ENCODE results near the gene CKAP4.

CKAP4 gene

DNA sequence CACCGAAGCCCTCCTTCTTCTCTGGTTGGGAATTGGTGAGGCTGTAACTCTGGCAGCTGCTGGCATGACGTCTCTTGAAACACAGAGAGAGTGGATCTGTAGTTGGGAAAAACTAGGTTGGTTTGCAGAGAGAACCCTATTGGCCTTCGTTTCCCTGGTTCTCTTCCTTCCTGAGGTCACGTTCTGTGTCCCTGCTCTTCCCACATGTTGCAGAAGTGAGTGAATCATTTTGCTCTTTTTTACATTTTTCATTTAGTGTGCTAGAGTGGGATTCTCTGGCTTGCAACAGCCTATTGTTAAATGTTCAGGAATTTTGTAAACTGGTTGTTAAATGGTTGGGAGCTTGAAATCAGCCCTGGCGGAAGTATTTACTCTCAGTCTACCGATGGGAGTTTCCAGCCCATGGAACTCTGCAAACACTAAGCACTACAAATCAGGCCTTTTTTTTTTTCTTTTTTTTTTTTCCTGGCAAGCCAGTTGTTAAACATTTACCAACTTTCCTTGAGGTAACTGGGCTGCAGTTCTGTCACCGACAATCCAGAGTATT lies 26.8 kb upstream of the CKAP4 start:
- TF ChIP-seq, protein P1, sequence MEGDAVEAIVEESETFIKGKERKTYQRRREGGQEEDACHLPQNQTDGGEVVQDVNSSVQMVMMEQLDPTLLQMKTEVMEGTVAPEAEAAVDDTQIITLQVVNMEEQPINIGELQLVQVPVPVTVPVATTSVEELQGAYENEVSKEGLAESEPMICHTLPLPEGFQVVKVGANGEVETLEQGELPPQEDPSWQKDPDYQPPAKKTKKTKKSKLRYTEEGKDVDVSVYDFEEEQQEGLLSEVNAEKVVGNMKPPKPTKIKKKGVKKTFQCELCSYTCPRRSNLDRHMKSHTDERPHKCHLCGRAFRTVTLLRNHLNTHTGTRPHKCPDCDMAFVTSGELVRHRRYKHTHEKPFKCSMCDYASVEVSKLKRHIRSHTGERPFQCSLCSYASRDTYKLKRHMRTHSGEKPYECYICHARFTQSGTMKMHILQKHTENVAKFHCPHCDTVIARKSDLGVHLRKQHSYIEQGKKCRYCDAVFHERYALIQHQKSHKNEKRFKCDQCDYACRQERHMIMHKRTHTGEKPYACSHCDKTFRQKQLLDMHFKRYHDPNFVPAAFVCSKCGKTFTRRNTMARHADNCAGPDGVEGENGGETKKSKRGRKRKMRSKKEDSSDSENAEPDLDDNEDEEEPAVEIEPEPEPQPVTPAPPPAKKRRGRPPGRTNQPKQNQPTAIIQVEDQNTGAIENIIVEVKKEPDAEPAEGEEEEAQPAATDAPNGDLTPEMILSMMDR (IDR thresholded peaks at IDR 0.05; ENCODE audit: low read depth, low read length, missing control alignments): no peak
- no peak overlapping the region for H3K4me3 ChIP-seq (replicated peaks; ENCODE audit: low read depth, low read length)
- no peak for DNase-seq (ENCODE audit: extremely low read depth, low read depth)

DNA sequence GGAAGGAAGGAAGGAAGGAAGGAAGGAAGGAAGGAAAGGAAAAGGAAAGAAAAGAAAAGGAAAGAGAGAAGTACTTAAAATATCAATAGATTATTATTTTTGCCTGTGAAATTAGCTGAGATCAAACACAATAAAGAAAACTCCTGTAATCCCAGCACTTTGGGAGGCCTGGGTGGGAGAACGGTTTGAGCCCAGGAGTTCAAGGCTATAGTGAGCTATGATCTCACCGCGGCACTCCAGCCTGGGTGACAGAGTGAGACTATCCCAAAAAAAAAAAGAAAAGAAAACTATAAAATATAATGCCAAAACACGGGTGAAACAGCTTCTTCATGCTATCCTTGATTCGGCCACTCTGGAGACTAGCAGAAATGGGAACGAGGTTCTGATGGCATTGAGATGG lies 26.2 kb upstream of the CKAP4 start:
- no peak for DNase-seq (ENCODE audit: extremely low read depth, low read depth)
- no peak overlapping the region for H3K4me3 ChIP-seq (replicated peaks; ENCODE audit: low read depth, low read length)
- TF ChIP-seq, protein P1 (IDR thresholded peaks at IDR 0.05; ENCODE audit: low read depth, low read length, missing control alignments): no peak

DNA sequence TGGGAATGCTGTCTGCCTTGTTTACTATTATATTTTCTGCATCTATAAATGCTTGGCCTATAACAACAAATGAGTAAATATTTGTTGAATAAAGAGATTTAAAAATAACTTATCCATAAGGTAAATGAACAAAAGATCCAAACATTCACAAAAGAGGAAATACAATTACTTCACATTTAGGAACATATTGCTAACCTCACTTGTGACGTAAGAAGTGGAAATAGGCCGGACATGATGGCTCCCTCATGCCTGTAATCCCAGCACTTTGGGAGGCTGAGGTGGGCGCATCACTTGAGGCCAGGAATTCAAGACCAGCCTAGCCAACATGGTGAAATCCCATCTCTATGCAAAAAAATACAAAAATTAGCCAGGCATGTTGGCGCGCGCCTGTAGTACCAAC lies 25.7 kb upstream of the CKAP4 start:
- H3K4me3 ChIP-seq (replicated peaks; ENCODE audit: low read depth, low read length): no peak overlapping the region
- TF ChIP-seq, protein P1 (IDR thresholded peaks at IDR 0.05; ENCODE audit: low read depth, low read length, missing control alignments): no peak
- no peak for DNase-seq (ENCODE audit: extremely low read depth, low read depth)

DNA sequence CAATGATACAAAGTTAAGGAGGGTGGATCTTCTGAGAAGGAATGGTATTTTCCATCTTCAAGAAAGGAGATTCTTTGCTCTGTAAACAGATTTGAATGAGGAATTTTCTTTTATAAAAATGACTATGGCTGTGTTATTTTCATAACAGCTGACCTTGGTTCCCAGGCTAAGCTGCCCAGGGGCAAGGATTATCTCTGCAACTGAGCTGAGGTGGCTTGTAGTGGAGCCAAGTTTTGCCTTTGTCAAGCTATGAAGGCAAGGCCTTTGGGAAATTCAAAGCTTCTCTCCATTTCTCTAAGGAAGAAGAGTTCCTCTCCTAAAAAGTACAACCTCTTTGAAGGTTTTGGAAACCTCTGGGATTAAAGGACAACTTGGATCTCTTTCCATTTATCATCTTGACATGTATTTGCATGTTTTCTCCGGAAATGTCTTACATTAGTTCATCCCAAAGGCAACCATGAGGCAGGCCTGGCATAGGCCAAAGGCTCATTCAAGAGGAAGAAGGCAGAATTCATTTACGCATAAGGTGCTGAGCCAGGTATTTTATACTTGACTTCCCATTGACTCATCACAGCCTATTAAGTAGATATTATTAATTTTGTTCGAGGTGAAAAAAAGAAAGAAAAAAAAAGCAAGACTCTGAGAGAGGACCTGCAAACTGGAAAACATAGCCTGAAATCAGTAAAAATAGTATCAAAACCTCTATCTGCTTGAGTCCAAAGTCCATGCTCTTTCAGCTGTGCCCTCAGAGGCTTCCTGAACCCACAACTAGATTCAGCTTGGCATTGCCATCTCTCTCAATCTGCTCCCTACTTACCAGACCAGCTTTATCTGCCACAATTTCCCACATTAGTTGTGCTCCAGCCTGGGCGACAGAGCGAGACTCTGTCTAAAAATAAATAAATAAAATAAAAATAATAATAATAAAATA lies 24.0 kb upstream of the CKAP4 start:
- H3K4me3 ChIP-seq (replicated peaks; ENCODE audit: low read depth, low read length): no peak overlapping the region
- DNase-seq (ENCODE audit: extremely low read depth, low read depth): no peak
- TF ChIP-seq, protein P1 (IDR thresholded peaks at IDR 0.05; ENCODE audit: low read depth, low read length, missing control alignments): no peak

DNA sequence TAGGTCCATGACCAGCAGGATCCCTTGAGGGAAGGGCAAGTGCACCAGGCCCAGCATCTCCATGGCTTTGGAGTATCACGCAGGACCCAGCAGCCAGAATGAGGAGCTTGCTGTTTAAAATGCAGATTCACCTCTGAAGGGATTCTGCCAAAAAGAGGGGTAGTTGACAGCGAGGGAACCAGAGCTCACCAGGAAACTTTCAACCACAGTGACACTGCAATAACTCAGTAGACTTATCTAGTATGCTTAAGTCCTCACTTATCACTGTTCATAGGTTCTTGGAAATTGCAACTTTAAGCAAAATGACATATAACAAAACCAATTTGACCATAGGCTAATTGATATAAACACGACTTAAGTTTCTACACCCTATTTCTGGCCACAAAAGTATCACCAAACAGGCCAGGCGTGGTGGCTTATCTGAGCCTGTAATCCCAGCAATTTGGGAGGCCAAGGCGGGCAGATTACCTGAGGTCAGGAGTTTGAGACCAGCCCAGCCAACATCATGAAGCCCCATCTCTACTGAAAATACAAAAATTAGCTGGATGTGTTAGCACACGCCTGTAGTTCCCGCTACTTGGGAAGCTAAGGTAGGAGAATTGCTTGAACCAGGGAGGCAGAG lies 21.4 kb upstream of the CKAP4 start:
- TF ChIP-seq, protein P1 (IDR thresholded peaks at IDR 0.05; ENCODE audit: low read depth, low read length, missing control alignments): no peak
- DNase-seq (ENCODE audit: extremely low read depth, low read depth): no peak
- H3K4me3 ChIP-seq (replicated peaks; ENCODE audit: low read depth, low read length): no peak overlapping the region

DNA sequence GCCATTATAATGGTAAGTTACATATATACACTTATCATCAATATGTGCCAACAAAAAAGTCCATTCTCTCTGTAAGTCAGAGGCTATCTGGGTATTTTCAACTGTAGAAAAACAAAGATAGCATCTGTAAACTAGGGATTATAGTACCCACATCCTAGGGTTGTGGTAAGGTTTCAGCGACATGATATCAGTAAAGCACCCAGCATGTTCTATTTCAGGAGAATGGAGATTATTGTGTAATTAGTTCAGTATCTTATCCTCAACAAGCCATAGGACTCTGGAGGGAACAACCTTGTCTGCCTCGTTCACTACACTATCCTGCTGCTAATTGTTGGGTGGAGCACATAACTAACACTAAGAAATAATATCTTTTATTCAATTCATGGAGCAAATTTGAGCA lies 19.7 kb upstream of the CKAP4 start:
- TF ChIP-seq, protein P1 (IDR thresholded peaks at IDR 0.05; ENCODE audit: low read depth, low read length, missing control alignments): no peak
- H3K4me3 ChIP-seq (replicated peaks; ENCODE audit: low read depth, low read length): no peak overlapping the region
- no peak for DNase-seq (ENCODE audit: extremely low read depth, low read depth)

All from HFF-Myc (cell line).